K562 (cell line): ENCODE measurements around the gene KRTAP1-3.

Experiments
- CTCF ChIP-seq, 3 experiments: IDR thresholded peaks in 2 of 3; conservative IDR thresholded peaks in 1 of 3; 2 replicates each; pipeline ENCODE4 v1.5.1; 2011 to 2012; ENCODE audit warnings: low read length in 3 of 3, mild to moderate bottlenecking in 3 of 3, control low read depth in 2 of 3, improper control_type of control experiment in 1 of 3, inconsistent platforms in 1 of 3, low read depth in 1 of 3, mixed read lengths in 1 of 3, moderate library complexity in 1 of 3; ENCODE audit not compliant: insufficient read depth in 2 of 3
- ESRRB ChIP-seq: fragments of 250-450 bp; sonication (Bioruptor Pico); IDR thresholded peaks from 2 replicates; pipeline ENCODE4 v1.5.0; 2020; ENCODE audit warnings: mild to moderate bottlenecking, moderate library complexity, borderline replicate concordance
- KDM1A ChIP-seq, 2 experiments: fragments of 450-650 bp; IDR thresholded peaks; 2 replicates each; pipeline ENCODE4 v1.6.1; 2016; ENCODE audit warnings: mild to moderate bottlenecking in 2 of 2
- MECOM ChIP-seq: fragments of 250-450 bp; sonication (Bioruptor Pico); IDR thresholded peaks from 2 replicates; pipeline ENCODE4 v1.8.0; 2022; ENCODE audit warnings: inconsistent platforms
- MEF2A ChIP-seq: IDR thresholded peaks from 2 replicates; pipeline ENCODE4 v1.6.1; 2011; ENCODE audit warnings: low read depth, mild to moderate bottlenecking, low read length, moderate library complexity; ENCODE audit not compliant: control insufficient read depth
- MYC ChIP-seq, 2 experiments: fragments of 250-450 bp in 1 of 2; sonication (Bioruptor Pico) in 1 of 2; IDR thresholded peaks; 2 replicates each; pipeline versions ENCODE4 v1.5.1 to v1.6.1; 2012 to 2021; ENCODE audit warnings: low read depth in 2 of 2, borderline replicate concordance in 1 of 2, improper control_type of control experiment in 1 of 2, low read length in 1 of 2, mild to moderate bottlenecking in 1 of 2, moderate library complexity in 1 of 2
- NFIC ChIP-seq: fragments of 450-650 bp; IDR thresholded peaks from 2 replicates; pipeline ENCODE4 v1.6.1; 2017; ENCODE audit warnings: mild to moderate bottlenecking, inconsistent platforms
- TCF7L2 ChIP-seq: fragments of 150-350 bp; IDR thresholded peaks from 2 replicates; pipeline ENCODE4 v1.6.1; 2016; ENCODE audit warnings: low read depth, mild to moderate bottlenecking, low read length, moderate library complexity
- YY1 ChIP-seq, 3 experiments: IDR thresholded peaks; 2 replicates each; pipeline ENCODE4 v1.6.1; 2011; ENCODE audit warnings: low read length in 2 of 3, mild to moderate bottlenecking in 2 of 3, moderate library complexity in 2 of 3, borderline replicate concordance in 1 of 3, control low read depth in 1 of 3, low read depth in 1 of 3; ENCODE audit not compliant: insufficient read depth in 3 of 3, insufficient replicate concordance in 2 of 3, control insufficient read depth in 1 of 3, insufficient read length in 1 of 3; ENCODE audit errors: extremely low read depth in 1 of 3
- ZBED1 ChIP-seq: IDR thresholded peaks from 2 replicates; pipeline ENCODE4 v1.6.1; 2014
- ZNF780A ChIP-seq: fragments of 250-450 bp; sonication (Bioruptor Pico); IDR thresholded peaks from 2 replicates; pipeline ENCODE4 v1.5.0; 2021; ENCODE audit warnings: mild to moderate bottlenecking
- TF ChIP-seq, protein P1 (sequence below): sonication (generic); formaldehyde crosslinking; IDR thresholded peaks from 2 replicates; pipeline ENCODE4 v1.5.0; 2020; ENCODE audit warnings: missing genetic modification reagents
- TF ChIP-seq, protein P2 (sequence below): sonication (generic); formaldehyde crosslinking; IDR thresholded peaks from 2 replicates; pipeline ENCODE4 v1.9.0; 2022; ENCODE audit warnings: mild to moderate bottlenecking, missing genetic modification reagents
- TF ChIP-seq, protein P3 (sequence below), 2 experiments: fragments of 450-650 bp; IDR thresholded peaks; 2 replicates each; pipeline ENCODE4 v1.6.1; 2016

- no peak for TF ChIP-seq ZNF780A (CRISPR knock-in tag)
- TF ChIP-seq, protein P1, sequence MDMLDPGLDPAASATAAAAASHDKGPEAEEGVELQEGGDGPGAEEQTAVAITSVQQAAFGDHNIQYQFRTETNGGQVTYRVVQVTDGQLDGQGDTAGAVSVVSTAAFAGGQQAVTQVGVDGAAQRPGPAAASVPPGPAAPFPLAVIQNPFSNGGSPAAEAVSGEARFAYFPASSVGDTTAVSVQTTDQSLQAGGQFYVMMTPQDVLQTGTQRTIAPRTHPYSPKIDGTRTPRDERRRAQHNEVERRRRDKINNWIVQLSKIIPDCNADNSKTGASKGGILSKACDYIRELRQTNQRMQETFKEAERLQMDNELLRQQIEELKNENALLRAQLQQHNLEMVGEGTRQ: no peak
- TF ChIP-seq TCF7L2: no peak
- no peak for TF ChIP-seq MYC (IDR thresholded peaks at IDR 0.05; ENCODE audit: low read depth, low read length)
- TF ChIP-seq MYC (CRISPR knock-in tag; IDR thresholded peaks at IDR 0.05; ENCODE audit: borderline replicate concordance, low read depth): no peak
- no peak for TF ChIP-seq ESRRB (CRISPR knock-in tag)
- no peak for TF ChIP-seq YY1 (IDR thresholded peaks at IDR 0.05; ENCODE audit: borderline replicate concordance in 1 of 3, control insufficient read depth in 1 of 3, extremely low read depth in 1 of 3, insufficient read depth in 3 of 3, insufficient read length in 1 of 3, insufficient replicate concordance in 2 of 3, low read depth in 1 of 3, low read length in 2 of 3)
- TF ChIP-seq, protein P2, sequence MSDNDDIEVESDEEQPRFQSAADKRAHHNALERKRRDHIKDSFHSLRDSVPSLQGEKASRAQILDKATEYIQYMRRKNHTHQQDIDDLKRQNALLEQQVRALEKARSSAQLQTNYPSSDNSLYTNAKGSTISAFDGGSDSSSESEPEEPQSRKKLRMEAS: no peak
- TF ChIP-seq, protein P3, sequence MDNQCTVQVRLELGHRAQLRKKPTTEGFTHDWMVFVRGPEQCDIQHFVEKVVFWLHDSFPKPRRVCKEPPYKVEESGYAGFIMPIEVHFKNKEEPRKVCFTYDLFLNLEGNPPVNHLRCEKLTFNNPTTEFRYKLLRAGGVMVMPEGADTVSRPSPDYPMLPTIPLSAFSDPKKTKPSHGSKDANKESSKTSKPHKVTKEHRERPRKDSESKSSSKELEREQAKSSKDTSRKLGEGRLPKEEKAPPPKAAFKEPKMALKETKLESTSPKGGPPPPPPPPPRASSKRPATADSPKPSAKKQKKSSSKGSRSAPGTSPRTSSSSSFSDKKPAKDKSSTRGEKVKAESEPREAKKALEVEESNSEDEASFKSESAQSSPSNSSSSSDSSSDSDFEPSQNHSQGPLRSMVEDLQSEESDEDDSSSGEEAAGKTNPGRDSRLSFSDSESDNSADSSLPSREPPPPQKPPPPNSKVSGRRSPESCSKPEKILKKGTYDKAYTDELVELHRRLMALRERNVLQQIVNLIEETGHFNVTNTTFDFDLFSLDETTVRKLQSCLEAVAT (IDR thresholded peaks at IDR 0.05): no peak
- TF ChIP-seq NFIC: no peak
- no peak for TF ChIP-seq CTCF (IDR thresholded peaks at IDR 0.05 in 2 of 3, conservative IDR thresholded peaks at IDR 0.05 in 1 of 3; ENCODE audit: insufficient read depth in 2 of 3, low read depth in 1 of 3, low read length in 3 of 3)
- TF ChIP-seq MEF2A: no peak
- TF ChIP-seq MECOM (CRISPR knock-in tag): no peak
- TF ChIP-seq ZBED1: no peak
- no peak for TF ChIP-seq KDM1A (IDR thresholded peaks at IDR 0.05)
Measured at GRCh38 chr17:41012326-41013120, 22.2 kb downstream of the KRTAP1-3 start.
